ENCODE measurements around the gene CENPK. TPM values are rescaled to one million over a fixed set of nuclear protein-coding genes. Genes with fewer than 3 reads are reported as not detected.

CENPK gene
- total RNA-seq, 1 donor from 2014 or later, result 26.2 TPM

GRCh38 chr5:65539827-65540226, 23.1 kb downstream of the CENPK start:
- no peaks in the 10 kb centered on the region for H3K4me1 Mint-ChIP-seq
- no peak for TF ChIP-seq CTCF (IDR thresholded peaks at IDR 0.05; ENCODE audit: unreplicated experiment)
- H3K27me3 Mint-ChIP-seq (ENCODE audit: low read depth), result no peaks in the 10 kb centered on the region
- peaks cover 4% of the 10 kb centered on the region for H3K9me3 Mint-ChIP-seq
- peaks cover 15% of the 10 kb centered on the region for H3K36me3 Mint-ChIP-seq
- H3K27ac Mint-ChIP-seq, result no peak overlapping the region
- no peak for DNase-seq (ENCODE audit: low spot score in 2 of 2, unreplicated experiment in 2 of 2)
- no peak overlapping the region for H3K4me3 Mint-ChIP-seq

GRCh38 chr5:65535529-65535987, 27.4 kb downstream of the CENPK start:
- TF ChIP-seq CTCF (IDR thresholded peaks at IDR 0.05; ENCODE audit: unreplicated experiment), result no peak
- Mint-ChIP-seq H3K4me1 (no peaks in the 10 kb centered on the region), H3K27ac (no peak overlapping the region), H3K4me3 (no peak overlapping the region), H3K36me3 (peaks cover 4% of the 10 kb centered on the region), H3K9me3 (no peaks in the 10 kb centered on the region), H3K27me3 (ENCODE audit: low read depth) (no peaks in the 10 kb centered on the region)
- no peak for DNase-seq (ENCODE audit: low spot score in 2 of 2, unreplicated experiment in 2 of 2)

- Mint-ChIP-seq H3K4me1 (no peaks in the 10 kb centered on the region), H3K27me3 (ENCODE audit: low read depth) (no peaks in the 10 kb centered on the region), H3K36me3 (peaks cover 6% of the 10 kb centered on the region), H3K9me3 (no peaks in the 10 kb centered on the region), H3K27ac (no peak overlapping the region), H3K4me3 (no peak overlapping the region)
- no peak for DNase-seq (ENCODE audit: low spot score in 2 of 2, unreplicated experiment in 2 of 2)
- TF ChIP-seq CTCF (IDR thresholded peaks at IDR 0.05; ENCODE audit: unreplicated experiment), result no peak
Observed at GRCh38 chr5:65530904-65531303, 32.1 kb downstream of the CENPK start.

- no peaks in the 10 kb centered on the region for H3K4me1 Mint-ChIP-seq
- peaks cover 7% of the 10 kb centered on the region for H3K36me3 Mint-ChIP-seq
- no peak overlapping the region for H3K4me3 Mint-ChIP-seq
- no peaks in the 10 kb centered on the region for H3K27me3 Mint-ChIP-seq (ENCODE audit: low read depth)
- no peaks in the 10 kb centered on the region for H3K9me3 Mint-ChIP-seq
- no peak overlapping the region for H3K27ac Mint-ChIP-seq
- no peak for TF ChIP-seq CTCF (IDR thresholded peaks at IDR 0.05; ENCODE audit: unreplicated experiment)
- no peak for DNase-seq (ENCODE audit: low spot score in 2 of 2, unreplicated experiment in 2 of 2)
Observed at GRCh38 chr5:65525726-65526125, 37.2 kb downstream of the CENPK start.

- Mint-ChIP-seq H3K4me3 (no peak overlapping the region), H3K27me3 (ENCODE audit: low read depth) (no peaks in the 10 kb centered on the region), H3K9me3 (peaks cover 3% of the 10 kb centered on the region), H3K27ac (no peak overlapping the region), H3K4me1 (no peaks in the 10 kb centered on the region), H3K36me3 (peaks cover 2% of the 10 kb centered on the region)
- no peak for DNase-seq (ENCODE audit: low spot score in 2 of 2, unreplicated experiment in 2 of 2)
- no peak for TF ChIP-seq CTCF (IDR thresholded peaks at IDR 0.05; ENCODE audit: unreplicated experiment)
Observed at GRCh38 chr5:65512170-65512937, 50.6 kb downstream of the CENPK start.

Data from mesothelial cell of epicardium (in vitro differentiated cells).